Eye (tissue), 1 donor: ENCODE data around the gene TCOF1.
A peak's percentile ranks its signal among the peaks of the same experiment; 100 is the strongest.

Source experiments
- DNase-seq: peaks from one replicate; pipeline ENCODE4 v3.0.0-alpha.2; 2015

Gene TCOF1

GRCh38 chr5:150357326-150358260, at the start of gene TCOF1:
Gene TCOF1 (plus strand): TSS chr5:150357697. CDS start chr5:150357747, 50 bp downstream.
- peak; percentile 99 for DNase-seq

GRCh38 chr5:150309101-150309885, 48.2 kb upstream of the TCOF1 start:
- DNase-seq = peak; percentile 80

- no peak for DNase-seq
Measured at GRCh38 chr5:150309886-150310239, 47.6 kb upstream of the TCOF1 start.

GRCh38 chr5:150310246-150310645, 47.3 kb upstream of the TCOF1 start:
- no peak for DNase-seq

- no peak for DNase-seq
Measured at GRCh38 chr5:150311015-150311692, 46.3 kb upstream of the TCOF1 start.

- no peak for DNase-seq
Measured at GRCh38 chr5:150312518-150312917, 45.0 kb upstream of the TCOF1 start.

- no peak for DNase-seq
Measured at GRCh38 chr5:150313501-150313900, 44.0 kb upstream of the TCOF1 start.

GRCh38 chr5:150313921-150314716, 43.4 kb upstream of the TCOF1 start:
- DNase-seq = no peak

GRCh38 chr5:150315245-150315644, 42.3 kb upstream of the TCOF1 start:
- DNase-seq = no peak

- DNase-seq = no peak
Measured at GRCh38 chr5:150316320-150316719, 41.2 kb upstream of the TCOF1 start.

- DNase-seq = peak; percentile 68
Measured at GRCh38 chr5:150317048-150318003, 40.2 kb upstream of the TCOF1 start.

- no peak for DNase-seq
Measured at GRCh38 chr5:150318613-150319483, 38.6 kb upstream of the TCOF1 start.

- DNase-seq = no peak
Measured at GRCh38 chr5:150319484-150319790, 38.1 kb upstream of the TCOF1 start.

GRCh38 chr5:150320044-150320613, 37.4 kb upstream of the TCOF1 start:
- DNase-seq = peak; percentile 75

- DNase-seq = no peak
Measured at GRCh38 chr5:150321211-150321610, 36.3 kb upstream of the TCOF1 start.

GRCh38 chr5:150321784-150322183, 35.7 kb upstream of the TCOF1 start:
- no peak for DNase-seq

- DNase-seq = no peak
Measured at GRCh38 chr5:150322202-150322601, 35.3 kb upstream of the TCOF1 start.

- no peak for DNase-seq
Measured at GRCh38 chr5:150323092-150323491, 34.4 kb upstream of the TCOF1 start.

GRCh38 chr5:150323819-150324218, 33.7 kb upstream of the TCOF1 start:
- DNase-seq = no peak

- no peak for DNase-seq
Measured at GRCh38 chr5:150325426-150325825, 32.1 kb upstream of the TCOF1 start.
